GM12801 (cell line): ENCODE data around the gene TGIF1.

Source experiments
- CTCF ChIP-seq: IDR thresholded peaks from one replicate; pipeline ENCODE4 v1.5.1; 2011; ENCODE audit warnings: control low read depth; ENCODE audit not compliant: insufficient read length; ENCODE audit errors: extremely low read depth

The TGIF1 gene

GRCh38 chr18:3448838-3449511, 997 bp upstream of the TGIF1 start:
- TF ChIP-seq CTCF: no peak

GRCh38 chr18:3449512-3450011, 410 bp upstream of the TGIF1 start:
- TF ChIP-seq CTCF: no peak

- no peak for TF ChIP-seq CTCF
These were observed 819 bp downstream of the TGIF1 start for GRCh38 chr18:3450799-3451182.

- no peak for TF ChIP-seq CTCF
These were observed 1.4 kb downstream of the TGIF1 start for GRCh38 chr18:3451183-3451988.

- TF ChIP-seq CTCF: no peak
These were observed 2.2 kb downstream of the TGIF1 start for GRCh38 chr18:3451989-3452749.

GRCh38 chr18:3452750-3453539, 3.0 kb downstream of the TGIF1 start:
- no peak for TF ChIP-seq CTCF
